HG03354 (cell line): Measurements from ENCODE around the gene DOCK3.
"Not testable (repeated sequence)": the region's sequence is repeated elsewhere in the genome, so short reads cannot be mapped to it uniquely, and the experiment has no call there.

Experiments used
- ATAC-seq: cut with Tn5 transposase; IDR thresholded peaks from one replicate; pipeline ENCODE4 v1.9.1; 2021; ENCODE audit warnings: mild to moderate bottlenecking; ENCODE audit not compliant: unreplicated experiment, poor library complexity, severe bottlenecking

DOCK3 gene

GRCh38 chr3:51156147-51156546, 481.4 kb downstream of the DOCK3 start:
- no peak for ATAC-seq

- ATAC-seq: no peak
Measured at GRCh38 chr3:51163051-51163450, 488.3 kb downstream of the DOCK3 start.

- ATAC-seq: no peak
Measured at GRCh38 chr3:51173518-51174271, 499.0 kb downstream of the DOCK3 start.

GRCh38 chr3:51176923-51177322, 502.2 kb downstream of the DOCK3 start:
- no peak for ATAC-seq

GRCh38 chr3:51186446-51186845, 511.7 kb downstream of the DOCK3 start:
- not testable (repeated sequence) for ATAC-seq

- no peak for ATAC-seq
Measured at GRCh38 chr3:51190199-51190598, 515.5 kb downstream of the DOCK3 start.

- no peak for ATAC-seq
Measured at GRCh38 chr3:51190827-51191226, 516.1 kb downstream of the DOCK3 start.

GRCh38 chr3:51191768-51192167, 517.0 kb downstream of the DOCK3 start:
- ATAC-seq: no peak

GRCh38 chr3:51198477-51198876, 523.8 kb downstream of the DOCK3 start:
- ATAC-seq: no peak

- not testable (repeated sequence) for ATAC-seq
Measured at GRCh38 chr3:51199296-51199695, 524.6 kb downstream of the DOCK3 start.

- ATAC-seq: no peak
Measured at GRCh38 chr3:51216291-51216690, 541.6 kb downstream of the DOCK3 start.

- ATAC-seq: no peak
Measured at GRCh38 chr3:51221959-51222358, 547.2 kb downstream of the DOCK3 start.

GRCh38 chr3:51224283-51224682, 549.6 kb downstream of the DOCK3 start:
- ATAC-seq: no peak

GRCh38 chr3:51224843-51225242, 550.1 kb downstream of the DOCK3 start:
- no peak for ATAC-seq

- no peak for ATAC-seq
Measured at GRCh38 chr3:51242939-51243338, 568.2 kb downstream of the DOCK3 start.

GRCh38 chr3:51243924-51244323, 569.2 kb downstream of the DOCK3 start:
- ATAC-seq: no peak

- no peak for ATAC-seq
Measured at GRCh38 chr3:51245867-51246266, 571.1 kb downstream of the DOCK3 start.

- ATAC-seq: no peak
Measured at GRCh38 chr3:51257870-51258269, 583.1 kb downstream of the DOCK3 start.

- ATAC-seq: not testable (repeated sequence)
Measured at GRCh38 chr3:51264166-51264565, 589.4 kb downstream of the DOCK3 start.

GRCh38 chr3:51268132-51268531, 593.4 kb downstream of the DOCK3 start:
- ATAC-seq: no peak

GRCh38 chr3:51269466-51269865, 594.7 kb downstream of the DOCK3 start:
- no peak for ATAC-seq

GRCh38 chr3:51270559-51270958, 595.8 kb downstream of the DOCK3 start:
- ATAC-seq: no peak
